Lung (tissue), 12 donors: ENCODE results near the gene JOSD2. TPM values are rescaled to one million over a fixed set of nuclear protein-coding genes. Genes with fewer than 3 reads are reported as not detected.

ENCODE experiments used
- ATAC-seq: fragments of 200-7000 bp; cut with Tn5 transposase; one replicate; pipeline ENCODE4 v1.9.1; 2020; ENCODE audit warnings: moderate number of reproducible peaks; ENCODE audit not compliant: insufficient read depth, low FRiP score
- DNase-seq, 3 donors: peaks; one replicate each; pipeline ENCODE4 v3.0.0-alpha.2; 2013 to 2017
- H3K27ac ChIP-seq, 2 donors: one replicate each; pipeline ENCODE4 v1.5.1; 2013; ENCODE audit warnings: mild to moderate bottlenecking in 2 of 2, moderate library complexity in 2 of 2, control low read depth in 1 of 2, inconsistent platforms in 1 of 2, low read depth in 1 of 2, low read length in 1 of 2
- H3K27me3 ChIP-seq, 3 donors: one replicate each; pipeline ENCODE4 v1.5.1; 2013; ENCODE audit warnings: low read length in 2 of 3; ENCODE audit not compliant: control insufficient read depth in 3 of 3, insufficient read depth in 3 of 3
- H3K36me3 ChIP-seq, 4 donors: one replicate each; pipeline ENCODE4 v1.5.1; 2013; ENCODE audit warnings: low read length in 4 of 4, mild to moderate bottlenecking in 1 of 4, moderate library complexity in 1 of 4; ENCODE audit not compliant: control insufficient read depth in 4 of 4, insufficient read depth in 4 of 4
- H3K4me1 ChIP-seq, 5 donors: one replicate each; pipeline ENCODE4 v1.5.1; 2013; ENCODE audit warnings: low read length in 5 of 5, mild to moderate bottlenecking in 2 of 5, moderate library complexity in 1 of 5; ENCODE audit not compliant: control insufficient read depth in 5 of 5, insufficient read depth in 5 of 5
- H3K4me3 ChIP-seq: one replicate; pipeline ENCODE4 v1.5.1; 2013; ENCODE audit warnings: mild to moderate bottlenecking, control low read depth, moderate library complexity
- H3K9ac ChIP-seq, 2 donors: one replicate each; pipeline ENCODE4 v1.5.1; 2013; ENCODE audit warnings: low read length in 2 of 2, control low read depth in 1 of 2; ENCODE audit not compliant: insufficient read depth in 1 of 2
- H3K9me3 ChIP-seq, 4 donors: one replicate each; pipeline ENCODE4 v1.5.1; 2013; ENCODE audit warnings: low read length in 3 of 4, mild to moderate bottlenecking in 1 of 4, moderate library complexity in 1 of 4; ENCODE audit not compliant: control insufficient read depth in 4 of 4, insufficient read depth in 3 of 4
- WGBS, 2 donors: extraction: QIAGEN DNeasy Blood & Tissue Kit; methylation state at CpG; one replicate each; pipeline ENCODE4 v1.1.7; 2013; 5-methylcytosine and 5-hydroxymethylcytosine counted together
- polyA plus RNA-seq, 2 donors: library from polyadenylated mRNA; stranded (reverse); fragments of 200-250 nt; gene quantifications; one replicate each; pipeline ENCODE4 v1.2.1, GENCODE V29; 2013
- total RNA-seq, 2 donors: library from RNA; depleted of rRNA in 1 of 2; stranded (reverse); fragments of >200 nt in 1 of 2; gene quantifications; one replicate each; pipeline ENCODE4 v1.2.1, GENCODE V29; 2014 to 2021
- TF ChIP-seq, protein P1 (sequence below): IDR thresholded peaks from 2 replicates; pipeline ENCODE4 v1.5.1; 2012; ENCODE audit warnings: mild to moderate bottlenecking; ENCODE audit errors: control extremely low read depth, extremely low read depth
- donor health status: control.
- donor health status: control.
- donor health status: Bipolar disorder and iron deficiency.
- donor health status: healthy.
- donor health status: DM: yes; HTN: yes; CAD: no.

Gene JOSD2
- total and polyA plus RNA-seq, 4 donors, result 9.8 to 76.8 (median 63.5) TPM

GRCh38 chr19:50467566-50467965 lies 43.4 kb downstream of the JOSD2 start:
- no peaks in the 10 kb centered on the region for H3K4me1 ChIP-seq
- no peaks in the 10 kb centered on the region for H3K27me3 ChIP-seq
- H3K9ac ChIP-seq, result no peak overlapping the region
- H3K9me3 ChIP-seq, result no peaks in the 10 kb centered on the region
- TF ChIP-seq, protein P1, sequence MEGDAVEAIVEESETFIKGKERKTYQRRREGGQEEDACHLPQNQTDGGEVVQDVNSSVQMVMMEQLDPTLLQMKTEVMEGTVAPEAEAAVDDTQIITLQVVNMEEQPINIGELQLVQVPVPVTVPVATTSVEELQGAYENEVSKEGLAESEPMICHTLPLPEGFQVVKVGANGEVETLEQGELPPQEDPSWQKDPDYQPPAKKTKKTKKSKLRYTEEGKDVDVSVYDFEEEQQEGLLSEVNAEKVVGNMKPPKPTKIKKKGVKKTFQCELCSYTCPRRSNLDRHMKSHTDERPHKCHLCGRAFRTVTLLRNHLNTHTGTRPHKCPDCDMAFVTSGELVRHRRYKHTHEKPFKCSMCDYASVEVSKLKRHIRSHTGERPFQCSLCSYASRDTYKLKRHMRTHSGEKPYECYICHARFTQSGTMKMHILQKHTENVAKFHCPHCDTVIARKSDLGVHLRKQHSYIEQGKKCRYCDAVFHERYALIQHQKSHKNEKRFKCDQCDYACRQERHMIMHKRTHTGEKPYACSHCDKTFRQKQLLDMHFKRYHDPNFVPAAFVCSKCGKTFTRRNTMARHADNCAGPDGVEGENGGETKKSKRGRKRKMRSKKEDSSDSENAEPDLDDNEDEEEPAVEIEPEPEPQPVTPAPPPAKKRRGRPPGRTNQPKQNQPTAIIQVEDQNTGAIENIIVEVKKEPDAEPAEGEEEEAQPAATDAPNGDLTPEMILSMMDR, result no peak
- ATAC-seq (no peak), DNase-seq (no peak)
- H3K4me3 ChIP-seq, result no peak overlapping the region
- H3K36me3 ChIP-seq, result no peaks in the 10 kb centered on the region
- 62 to 75% methylated on average over 18 of the region's 18 CpGs for WGBS, 2 donors
- H3K27ac ChIP-seq, result no peak overlapping the region

- TF ChIP-seq, protein P1, result no peak
- no peak overlapping the region for H3K27ac ChIP-seq
- ATAC-seq (no peak), DNase-seq (no peak)
- H3K9me3 ChIP-seq, result no peaks in the 10 kb centered on the region
- 65 to 79% methylated on average over 11 of the region's 11 CpGs for WGBS, 2 donors
- H3K36me3 ChIP-seq, result no peaks in the 10 kb centered on the region
- H3K27me3 ChIP-seq, result no peaks in the 10 kb centered on the region
- H3K4me1 ChIP-seq, result no peaks in the 10 kb centered on the region
- no peak overlapping the region for H3K9ac ChIP-seq
- no peak overlapping the region for H3K4me3 ChIP-seq
Observed at GRCh38 chr19:50466706-50467039, 44.3 kb downstream of the JOSD2 start.

GRCh38 chr19:50465986-50466705 lies 44.8 kb downstream of the JOSD2 start:
- TF ChIP-seq, protein P1, result no peak
- peak; percentile 39 for ATAC-seq
- Histone ChIP-seq H3K9me3 (no peaks in the 10 kb centered on the region), H3K4me1 (no peaks in the 10 kb centered on the region), H3K36me3 (no peaks in the 10 kb centered on the region), H3K9ac (no peak overlapping the region), H3K4me3 (no peak overlapping the region), H3K27me3 (no peaks in the 10 kb centered on the region), H3K27ac (no peak overlapping the region)
- WGBS, 2 donors, result 43 to 63% methylated on average over 29 of the region's 29 CpGs
- DNase-seq, result peak in 2 of 3 donors; percentile 33 to 45

DNA sequence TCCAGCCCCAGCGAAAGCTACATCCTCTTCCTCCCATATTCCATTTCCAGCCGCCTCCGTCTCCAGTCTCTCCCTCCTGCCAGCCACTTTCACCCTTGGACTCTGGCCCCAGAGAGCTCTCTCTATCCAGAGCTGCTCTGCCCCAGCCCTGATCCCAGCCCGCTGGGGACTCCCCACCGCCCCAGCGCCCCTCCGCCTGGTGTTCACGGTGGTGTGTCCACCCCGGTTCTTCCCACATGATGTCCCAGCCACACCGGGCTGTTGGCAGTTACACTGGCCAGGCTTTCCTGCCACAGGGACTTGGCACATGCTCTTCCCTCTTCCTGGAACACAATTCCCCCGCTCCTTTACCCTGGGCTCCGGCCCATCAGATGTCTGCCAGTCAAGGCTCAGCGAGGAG lies 46.0 kb downstream of the JOSD2 start:
- Histone ChIP-seq H3K9me3 (no peaks in the 10 kb centered on the region), H3K36me3 (no peaks in the 10 kb centered on the region), H3K27ac (no peak overlapping the region), H3K9ac (no peak overlapping the region), H3K4me1 (no peaks in the 10 kb centered on the region), H3K4me3 (no peak overlapping the region), H3K27me3 (no peaks in the 10 kb centered on the region)
- WGBS, 2 donors, result 88 to 94% methylated on average over 13 of the region's 13 CpGs
- DNase-seq, result no peak
- TF ChIP-seq, protein P1, result no peak
- no peak for ATAC-seq
